Skeletal muscle tissue (tissue), 4 donors: Measurements from ENCODE around the gene EREG. TPM values are rescaled to one million over a fixed set of nuclear protein-coding genes. Genes with fewer than 3 reads are reported as not detected.

Source experiments
- H3K27ac ChIP-seq: one replicate; pipeline ENCODE4 v1.7.0; 2013; ENCODE audit warnings: mild to moderate bottlenecking, low read depth, low read length, inconsistent platforms
- H3K27me3 ChIP-seq, 3 donors: one replicate each; pipeline ENCODE4 v1.7.0; 2013; ENCODE audit warnings: low read length in 3 of 3; ENCODE audit not compliant: control insufficient read depth in 3 of 3, insufficient read depth in 3 of 3
- H3K36me3 ChIP-seq, 3 donors: one replicate each; pipeline ENCODE4 v1.7.0; 2013; ENCODE audit warnings: low read length in 3 of 3; ENCODE audit not compliant: control insufficient read depth in 3 of 3, insufficient read depth in 3 of 3
- H3K4me1 ChIP-seq, 3 donors: one replicate each; pipeline ENCODE4 v1.7.0; 2013; ENCODE audit warnings: low read length in 3 of 3, mild to moderate bottlenecking in 3 of 3; ENCODE audit not compliant: control insufficient read depth in 3 of 3, insufficient read depth in 3 of 3
- H3K4me3 ChIP-seq, 3 donors: one replicate each; pipeline ENCODE4 v1.7.0; 2013; ENCODE audit warnings: low read length in 3 of 3
- H3K9ac ChIP-seq, 3 donors: one replicate each; pipeline ENCODE4 v1.7.0; 2013; ENCODE audit warnings: low read length in 3 of 3, mild to moderate bottlenecking in 3 of 3, moderate library complexity in 2 of 3, low read depth in 1 of 3
- H3K9me3 ChIP-seq, 3 donors: one replicate each; pipeline ENCODE4 v1.7.0; 2013; ENCODE audit warnings: low read length in 3 of 3; ENCODE audit not compliant: control insufficient read depth in 3 of 3
- total RNA-seq: library from RNA; depleted of rRNA; stranded (reverse); fragments of >200 nt; gene quantifications from one replicate; pipeline ENCODE4 v1.2.3, GENCODE V29; 2014
- donor health status: Osteomylitis.

The EREG gene
- total RNA-seq, 1 donor from 2014 or later: not detected

GRCh38 chr4:74433541-74434172, 68.7 kb downstream of the EREG start:
- Histone ChIP-seq H3K27me3 (no peaks in the 10 kb centered on the region), H3K27ac (no peak overlapping the region), H3K4me1 (no peaks in the 10 kb centered on the region), H3K9ac (no peak overlapping the region), H3K9me3 (no peaks in the 10 kb centered on the region), H3K4me3 (no peak overlapping the region), H3K36me3 (no peaks in the 10 kb centered on the region)

GRCh38 chr4:74435296-74435695, 70.4 kb downstream of the EREG start:
- Histone ChIP-seq H3K9me3 (no peaks in the 10 kb centered on the region), H3K9ac (no peak overlapping the region), H3K36me3 (no peaks in the 10 kb centered on the region), H3K27me3 (no peaks in the 10 kb centered on the region), H3K4me3 (no peak overlapping the region), H3K4me1 (no peaks in the 10 kb centered on the region), H3K27ac (no peak overlapping the region)

GRCh38 chr4:74437866-74438265, 72.9 kb downstream of the EREG start:
- no peak overlapping the region for H3K27ac ChIP-seq
- no peak overlapping the region for H3K9ac ChIP-seq
- no peaks in the 10 kb centered on the region for H3K4me1 ChIP-seq
- no peaks in the 10 kb centered on the region for H3K36me3 ChIP-seq
- no peaks in the 10 kb centered on the region for H3K27me3 ChIP-seq
- H3K4me3 ChIP-seq: no peak overlapping the region
- no peaks in the 10 kb centered on the region for H3K9me3 ChIP-seq

Other genes with a start within 250 kb of the EREG start
- 20.9 TPM for gene MTHFD2L, start 207.0 kb upstream of the EREG start, total RNA-seq
- gene EPGN, start 56.7 kb upstream of the EREG start, total RNA-seq: 0.52 TPM
- not detected for gene AREG, start 80.0 kb downstream of the EREG start, total RNA-seq